T-helper 1 cell treated with Interleukin-12 subunit alpha and Interleukin-12 subunit beta and Interleukin-4 antibody, amounts not matched to agents 30 ng/mL and 1 ng/mL, for 36 hours (primary cell): ENCODE data around the gene ST14. TPM values are rescaled to one million over a fixed set of nuclear protein-coding genes. Genes with fewer than 3 reads are reported as not detected.

Experiments used
- intact Hi-C: fragments of 100-400 bp; cut with micrococcal nuclease; formaldehyde crosslinking; loops from one replicate; pipeline ENCODE4 v1.15.1; 2024
- total RNA-seq: library from RNA; stranded (reverse); gene quantifications from 2 replicates; pipeline ENCODE4 v1.2.3, GENCODE V29; 2022

ST14 gene
- total RNA-seq, 1 donor from 2014 or later, result not detected

- intact Hi-C loops, result loop anchor here (2.0 kb wide), 1 partner anchor 131 kb away; the partner anchor contains the start of gene PRDM10
Observed at GRCh38 chr11:130133716-130134115, 25.9 kb upstream of the ST14 start.

- intact Hi-C loops, result no loop called here
Observed at GRCh38 chr11:130136107-130136506, 23.5 kb upstream of the ST14 start.

GRCh38 chr11:130137999-130138398, 21.6 kb upstream of the ST14 start:
- intact Hi-C loops, result no loop called here

- intact Hi-C loops, result no loop called here
Observed at GRCh38 chr11:130139401-130139800, 20.2 kb upstream of the ST14 start.

GRCh38 chr11:130141561-130142341, 17.8 kb upstream of the ST14 start:
- intact Hi-C loops, result no loop called here

GRCh38 chr11:130144141-130144540, 15.4 kb upstream of the ST14 start:
- intact Hi-C loops, result no loop called here

- intact Hi-C loops, result no loop called here
Observed at GRCh38 chr11:130144861-130145281, 14.7 kb upstream of the ST14 start.

GRCh38 chr11:130145311-130145812, 14.2 kb upstream of the ST14 start:
- intact Hi-C loops, result no loop called here

- intact Hi-C loops, result no loop called here
Observed at GRCh38 chr11:130145975-130146776, 13.4 kb upstream of the ST14 start.

GRCh38 chr11:130146796-130147195, 12.8 kb upstream of the ST14 start:
- intact Hi-C loops, result no loop called here

- intact Hi-C loops, result no loop called here
Observed at GRCh38 chr11:130148796-130149326, 10.7 kb upstream of the ST14 start.

GRCh38 chr11:130150790-130151189, 8.8 kb upstream of the ST14 start:
- intact Hi-C loops, result no loop called here

- intact Hi-C loops, result no loop called here
Observed at GRCh38 chr11:130151196-130151595, 8.4 kb upstream of the ST14 start.

- intact Hi-C loops, result no loop called here
Observed at GRCh38 chr11:130156108-130157022, 3.2 kb upstream of the ST14 start.

- intact Hi-C loops, result no loop called here
Observed at GRCh38 chr11:130157101-130157500, 2.5 kb upstream of the ST14 start.

GRCh38 chr11:130157840-130158239, 1.7 kb upstream of the ST14 start:
- intact Hi-C loops, result no loop called here

- intact Hi-C loops, result no loop called here
Observed at GRCh38 chr11:130159139-130159538, 443 bp upstream of the ST14 start.

- intact Hi-C loops, result no loop called here
Observed at GRCh38 chr11:130160498-130161155, 1.0 kb downstream of the ST14 start.

GRCh38 chr11:130161441-130162145, 2.0 kb downstream of the ST14 start:
- intact Hi-C loops, result no loop called here

- intact Hi-C loops, result no loop called here
Observed at GRCh38 chr11:130162733-130163132, 3.2 kb downstream of the ST14 start.
